Right lobe of liver (tissue), 4 donors: ENCODE results near the gene TAMALIN.

Source experiments
- POLR2A ChIP-seq: fragments of 450-650 bp; IDR thresholded peaks from one replicate; pipeline ENCODE4 v1.6.1; 2017; ENCODE audit warnings: antibody characterized with exemption, mild to moderate bottlenecking
- TF ChIP-seq, protein P1 (sequence below), 4 donors: fragments of 200-600 bp in 3 of 4; fragments of 450-650 bp in 1 of 4; IDR thresholded peaks; one replicate each; pipeline versions ENCODE4 v1.5.1 to v1.8.0; 2016 to 2022; ENCODE audit warnings: antibody characterized with exemption in 4 of 4, mild to moderate bottlenecking in 2 of 4
- donor health status: DM: no; HTN: no; CAD: no.
- donor health status: DM: no; HTN: no; CAD: no.
- donor health status: DM: no; HTN: yes; CAD: no.

DNA sequence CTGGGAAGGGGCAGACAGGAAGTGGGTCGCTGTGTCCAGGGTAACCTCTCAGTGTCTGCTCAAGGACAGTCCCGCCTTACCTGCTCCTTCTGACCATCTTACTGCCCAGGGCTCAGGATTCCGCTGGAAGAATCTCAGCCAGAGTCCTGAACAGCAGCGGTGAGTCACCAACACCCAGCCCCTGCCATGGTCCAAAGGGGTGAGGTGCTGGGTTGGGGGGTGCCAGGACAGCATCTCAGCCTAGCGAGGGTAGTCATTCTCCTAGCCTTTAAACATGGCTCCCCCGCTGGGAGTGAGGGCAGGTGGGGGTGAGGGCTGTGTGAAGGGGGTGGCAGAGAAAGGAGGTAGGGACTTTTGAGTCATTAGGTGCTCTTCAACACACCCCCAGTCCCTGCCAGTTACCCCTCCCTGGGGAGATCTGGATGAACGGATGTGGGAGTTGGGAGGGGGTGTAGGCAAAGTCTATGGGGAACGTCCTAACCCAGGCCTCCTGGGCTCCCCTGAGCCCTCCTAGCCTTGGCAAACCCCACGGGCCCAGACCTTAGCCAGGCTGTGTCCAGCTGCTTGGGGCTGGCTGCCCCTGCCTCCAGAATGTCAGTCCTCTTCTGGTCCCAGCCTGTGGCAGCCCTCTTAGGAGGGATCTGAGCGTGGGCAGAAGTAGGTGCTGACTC, 2.5 kb downstream of the TAMALIN start:
- TF ChIP-seq, protein P1, sequence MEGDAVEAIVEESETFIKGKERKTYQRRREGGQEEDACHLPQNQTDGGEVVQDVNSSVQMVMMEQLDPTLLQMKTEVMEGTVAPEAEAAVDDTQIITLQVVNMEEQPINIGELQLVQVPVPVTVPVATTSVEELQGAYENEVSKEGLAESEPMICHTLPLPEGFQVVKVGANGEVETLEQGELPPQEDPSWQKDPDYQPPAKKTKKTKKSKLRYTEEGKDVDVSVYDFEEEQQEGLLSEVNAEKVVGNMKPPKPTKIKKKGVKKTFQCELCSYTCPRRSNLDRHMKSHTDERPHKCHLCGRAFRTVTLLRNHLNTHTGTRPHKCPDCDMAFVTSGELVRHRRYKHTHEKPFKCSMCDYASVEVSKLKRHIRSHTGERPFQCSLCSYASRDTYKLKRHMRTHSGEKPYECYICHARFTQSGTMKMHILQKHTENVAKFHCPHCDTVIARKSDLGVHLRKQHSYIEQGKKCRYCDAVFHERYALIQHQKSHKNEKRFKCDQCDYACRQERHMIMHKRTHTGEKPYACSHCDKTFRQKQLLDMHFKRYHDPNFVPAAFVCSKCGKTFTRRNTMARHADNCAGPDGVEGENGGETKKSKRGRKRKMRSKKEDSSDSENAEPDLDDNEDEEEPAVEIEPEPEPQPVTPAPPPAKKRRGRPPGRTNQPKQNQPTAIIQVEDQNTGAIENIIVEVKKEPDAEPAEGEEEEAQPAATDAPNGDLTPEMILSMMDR (IDR thresholded peaks at IDR 0.05) = no peak
- no peak for TF ChIP-seq POLR2A
